Esophagus squamous epithelium (tissue), 5 donors: ENCODE results near the gene SETSIP. TPM values are rescaled to one million over a fixed set of nuclear protein-coding genes. Genes with fewer than 3 reads are reported as not detected.

ENCODE experiments used
- DNase-seq: peaks from one replicate; lab custom pipeline; 2025; lab: John Stamatoyannopoulos, UW
- H3K27ac ChIP-seq, 4 donors: fragments of 200-600 bp; sonication (generic); one replicate each; pipeline ENCODE4 v1.5.1; 2016 to 2019; ENCODE audit warnings: mild to moderate bottlenecking in 1 of 4
- H3K27me3 ChIP-seq, 4 donors: fragments of 200-600 bp; sonication (generic); 1 replicate in 3 of 4; 2 replicates in 1 of 4; pipeline versions ENCODE4 v1.5.1 to v1.6.0; 2017 to 2021; ENCODE audit warnings: antibody characterized with exemption in 1 of 4
- H3K36me3 ChIP-seq, 3 donors: fragments of 200-600 bp; sonication (generic); one replicate each; pipeline ENCODE4 v1.5.1; 2016 to 2019
- H3K4me1 ChIP-seq, 3 donors: fragments of 200-600 bp; sonication (generic); one replicate each; pipeline ENCODE4 v1.5.1; 2017 to 2019
- H3K4me3 ChIP-seq, 4 donors: fragments of 200-600 bp; sonication (generic); 1 replicate in 3 of 4; 2 replicates in 1 of 4; pipeline ENCODE4 v1.5.1; 2016 to 2019; ENCODE audit warnings: mild to moderate bottlenecking in 2 of 4, moderate library complexity in 1 of 4
- H3K9me3 ChIP-seq, 3 donors: fragments of 200-600 bp; sonication (generic); one replicate each; pipeline ENCODE4 v1.5.1; 2016 to 2019
- CTCF ChIP-seq, 6 experiments: fragments of 450-650 bp in 4 of 6; fragments of 200-600 bp in 2 of 6; sonication (generic) in 2 of 6; IDR thresholded peaks; one replicate each; pipeline ENCODE4 v1.5.1; 2016 to 2019; ENCODE audit warnings: antibody characterized with exemption in 6 of 6, mild to moderate bottlenecking in 4 of 6, moderate library complexity in 4 of 6
- POLR2A ChIP-seq, 4 donors: fragments of 450-650 bp; IDR thresholded peaks; one replicate each; pipeline ENCODE4 v1.6.1; 2017; ENCODE audit warnings: antibody characterized with exemption in 4 of 4, mild to moderate bottlenecking in 4 of 4, moderate library complexity in 3 of 4
- WGBS, 2 donors: methylation state at CpG; one replicate each; pipeline ENCODE4 v1.1.5; 2018; 5-methylcytosine and 5-hydroxymethylcytosine counted together
- intact Hi-C: fragments of 100-400 bp; cut with DNase I; formaldehyde crosslinking; loops from one replicate; pipeline ENCODE4 v1.15.0; 2022
- total RNA-seq, 4 donors: library from RNA; depleted of rRNA; stranded (reverse); fragments of >200 nt; gene quantifications; one replicate each; pipeline ENCODE4 v1.1.0, GENCODE V29; 2016
- donor health status: DM: yes; HTN: yes; CAD: no.

Gene SETSIP
- total RNA-seq, 4 donors from 2014 or later = not detected

- H3K4me1 ChIP-seq = no peaks in the 10 kb centered on the region
- no peak for DNase-seq
- H3K9me3 ChIP-seq = no peaks in the 10 kb centered on the region
- no peak overlapping the region for H3K4me3 ChIP-seq
- WGBS, 2 donors = 52 to 75% methylated on average over 8 of the region's 8 CpGs
- H3K36me3 ChIP-seq = no peaks in the 10 kb centered on the region
- no peak overlapping the region for H3K27ac ChIP-seq
- no peak for TF ChIP-seq POLR2A (IDR thresholded peaks at IDR 0.05)
- no peak for TF ChIP-seq CTCF (IDR thresholded peaks at IDR 0.05)
- no peaks in the 10 kb centered on the region for H3K27me3 ChIP-seq
- intact Hi-C loops = no loop called here
Measured at GRCh38 chr1:92066321-92066720, 8.9 kb downstream of the SETSIP start.

GRCh38 chr1:92065042-92065441, 10.2 kb downstream of the SETSIP start:
- Histone ChIP-seq H3K4me1 (no peaks in the 10 kb centered on the region), H3K4me3 (no peak overlapping the region), H3K9me3 (no peaks in the 10 kb centered on the region), H3K27me3 (no peaks in the 10 kb centered on the region), H3K27ac (no peak overlapping the region), H3K36me3 (no peaks in the 10 kb centered on the region)
- 83 to 84% methylated on average over 3 of the region's 3 CpGs for WGBS, 2 donors
- DNase-seq = no peak
- TF ChIP-seq POLR2A (IDR thresholded peaks at IDR 0.05) (no peak), CTCF (IDR thresholded peaks at IDR 0.05) (no peak)
- intact Hi-C loops = no loop called here

GRCh38 chr1:92051948-92052347, 23.3 kb downstream of the SETSIP start:
- H3K36me3 ChIP-seq = no peaks in the 10 kb centered on the region
- no peaks in the 10 kb centered on the region for H3K27me3 ChIP-seq
- H3K4me3 ChIP-seq = no peak overlapping the region
- intact Hi-C loops = no loop called here
- H3K4me1 ChIP-seq = no peaks in the 10 kb centered on the region
- no peak for TF ChIP-seq POLR2A (IDR thresholded peaks at IDR 0.05)
- no peak for TF ChIP-seq CTCF (IDR thresholded peaks at IDR 0.05)
- H3K27ac ChIP-seq = no peak overlapping the region
- H3K9me3 ChIP-seq = no peaks in the 10 kb centered on the region
- no peak for DNase-seq

GRCh38 chr1:92045766-92046495, 29.3 kb downstream of the SETSIP start:
- no peaks in the 10 kb centered on the region for H3K9me3 ChIP-seq
- intact Hi-C loops = no loop called here
- no peaks in the 10 kb centered on the region for H3K36me3 ChIP-seq
- H3K27me3 ChIP-seq = no peaks in the 10 kb centered on the region
- TF ChIP-seq CTCF (IDR thresholded peaks at IDR 0.05) (no peak), POLR2A (IDR thresholded peaks at IDR 0.05) (no peak)
- DNase-seq = no peak
- no peak overlapping the region for H3K27ac ChIP-seq
- 87 to 88% methylated on average over 2 of the region's 2 CpGs for WGBS, 2 donors
- no peak overlapping the region for H3K4me3 ChIP-seq
- H3K4me1 ChIP-seq = no peaks in the 10 kb centered on the region

GRCh38 chr1:92043621-92044020, 31.6 kb downstream of the SETSIP start:
- intact Hi-C loops = no loop called here
- WGBS, 2 donors = 35 to 45% methylated on average over 5 of the region's 5 CpGs
- no peak overlapping the region for H3K27ac ChIP-seq

More at GRCh38 chr1:92043621-92044020, 31.6 kb downstream of the SETSIP start:
- no peaks in the 10 kb centered on the region for H3K4me1 ChIP-seq
- H3K36me3 ChIP-seq = no peaks in the 10 kb centered on the region
- TF ChIP-seq CTCF (IDR thresholded peaks at IDR 0.05) (no peak), POLR2A (IDR thresholded peaks at IDR 0.05) (no peak)
- DNase-seq = no peak
- H3K27me3 ChIP-seq = no peaks in the 10 kb centered on the region
- H3K4me3 ChIP-seq = no peak overlapping the region
- H3K9me3 ChIP-seq = no peaks in the 10 kb centered on the region
